GM21825 (cell line): Measurements from ENCODE around the gene PAK3.

Source experiments
- ATAC-seq: cut with Tn5 transposase; IDR thresholded peaks from one replicate; pipeline ENCODE4 v1.9.1; 2021; ENCODE audit warnings: mild to moderate bottlenecking, moderate library complexity; ENCODE audit not compliant: unreplicated experiment

PAK3 gene

GRCh38 chrX:111095974-111096895 lies at the start of gene PAK3:
Gene PAK3 (plus strand): TSS chrX:111096191. CDS start chrX:111123104, 26,913 bp downstream.
- no peak for ATAC-seq

- ATAC-seq = no peak
Observed at GRCh38 chrX:111047575-111047974, 48.4 kb upstream of the PAK3 start.

GRCh38 chrX:111052478-111052877 lies 43.5 kb upstream of the PAK3 start:
- no peak for ATAC-seq

- ATAC-seq = no peak
Observed at GRCh38 chrX:111071542-111072277, 24.3 kb upstream of the PAK3 start.

- no peak for ATAC-seq
Observed at GRCh38 chrX:111083081-111083480, 12.9 kb upstream of the PAK3 start.

- no peak for ATAC-seq
Observed at GRCh38 chrX:111086591-111087006, 9.4 kb upstream of the PAK3 start.

- ATAC-seq = no peak
Observed at GRCh38 chrX:111088628-111089027, 7.4 kb upstream of the PAK3 start.

- ATAC-seq = no peak
Observed at GRCh38 chrX:111090458-111090857, 5.5 kb upstream of the PAK3 start.

- peak; percentile 70 for ATAC-seq
Observed at GRCh38 chrX:111098874-111099273, 2.9 kb downstream of the PAK3 start.

GRCh38 chrX:111100191-111100590 lies 4.2 kb downstream of the PAK3 start:
- peak; percentile 49 for ATAC-seq

GRCh38 chrX:111101580-111101979 lies 5.6 kb downstream of the PAK3 start:
- ATAC-seq = no peak

- no peak for ATAC-seq
Observed at GRCh38 chrX:111102636-111103035, 6.6 kb downstream of the PAK3 start.

- no peak for ATAC-seq
Observed at GRCh38 chrX:111103246-111103645, 7.3 kb downstream of the PAK3 start.

GRCh38 chrX:111110098-111110775 lies 14.2 kb downstream of the PAK3 start:
- ATAC-seq = no peak

GRCh38 chrX:111114806-111115205 lies 18.8 kb downstream of the PAK3 start:
- no peak for ATAC-seq

- no peak for ATAC-seq
Observed at GRCh38 chrX:111116666-111117065, 20.7 kb downstream of the PAK3 start.

- ATAC-seq = no peak
Observed at GRCh38 chrX:111119341-111119740, 23.4 kb downstream of the PAK3 start.

- ATAC-seq = no peak
Observed at GRCh38 chrX:111123125-111123524, 27.1 kb downstream of the PAK3 start.

- no peak for ATAC-seq
Observed at GRCh38 chrX:111123606-111124179, 27.7 kb downstream of the PAK3 start.

GRCh38 chrX:111124418-111124817 lies 28.4 kb downstream of the PAK3 start:
- ATAC-seq = peak; percentile 57

- no peak for ATAC-seq
Observed at GRCh38 chrX:111127038-111127437, 31.0 kb downstream of the PAK3 start.
